ENCODE results near the gene ARMS2.

- no peak for TF ChIP-seq EP300 (IDR thresholded peaks at IDR 0.05)
- no peak for TF ChIP-seq CTCF (IDR thresholded peaks at IDR 0.05)
- TF ChIP-seq POLR2A (IDR thresholded peaks at IDR 0.05): no peak
- TF ChIP-seq POLR2AphosphoS5 (IDR thresholded peaks at IDR 0.05): no peak
These were observed 27.2 kb upstream of the ARMS2 start for GRCh38 chr10:122427280-122427679.

Data from stomach (tissue), 4 donors.